Caco-2 (cell line): Measurements from ENCODE around the gene ZNF367. TPM values are rescaled to one million over a fixed set of nuclear protein-coding genes. Genes with fewer than 3 reads are reported as not detected.

Experiments
- BruUV-seq: library from RNA; stranded (reverse); fragments of 400-500 nt; replicated peaks from 2 replicates; lab custom pipeline; 2021; lab: Mats Ljungman, UMichigan
- CTCF ChIA-PET: fragments of 300-600 bp; sonication (Branson Sonifier 250); formaldehyde crosslinking; loops from one replicate; lab custom pipeline; 2022; ENCODE audit warnings: antibody characterized with exemption; lab: Charles Lee
- POLR2A ChIA-PET: fragments of 300-600 bp; sonication (Branson Sonifier 250); formaldehyde crosslinking; loops from one replicate; lab custom pipeline; 2022; ENCODE audit warnings: antibody characterized with exemption; lab: Charles Lee
- DNase-seq, 2 experiments: peaks; one replicate each; pipeline versions ENCODE4 v3.0.0 to v3.0.0-alpha.2; 2020 to 2022
- H3K27me3 ChIP-seq: replicated peaks from 2 replicates; pipeline ENCODE4 v1.6.0; 2011; ENCODE audit warnings: low read length; ENCODE audit not compliant: control insufficient read depth, insufficient read depth
- H3K36me3 ChIP-seq: 2 replicates; pipeline ENCODE4 v1.5.1; 2011; ENCODE audit warnings: low read length; ENCODE audit not compliant: control insufficient read depth, insufficient read depth
- H3K4me1 ChIP-seq: fragments of 250-450 bp; sonication (Bioruptor Pico); 2 replicates; pipeline ENCODE4 v1.5.1; 2020; ENCODE audit warnings: mild to moderate bottlenecking
- H3K4me3 ChIP-seq: 2 replicates; pipeline ENCODE4 v1.5.1; 2011; ENCODE audit warnings: low read depth, mild to moderate bottlenecking, control low read depth, low read length
- H3K9me3 ChIP-seq: fragments of 250-450 bp; sonication (Bioruptor Pico); 2 replicates; pipeline ENCODE4 v1.5.1; 2020; ENCODE audit warnings: mild to moderate bottlenecking, moderate library complexity
- H3K27ac Mint-ChIP-seq: one replicate; pipeline ENCODE4 v1.8.0; 2022; ENCODE audit warnings: mixed read lengths; ENCODE audit not compliant: unreplicated experiment
- H3K27me3 Mint-ChIP-seq: one replicate; pipeline ENCODE4 v1.8.0; 2022; ENCODE audit warnings: mixed read lengths; ENCODE audit not compliant: insufficient read depth, unreplicated experiment
- H3K36me3 Mint-ChIP-seq: one replicate; pipeline ENCODE4 v1.8.0; 2022; ENCODE audit warnings: mild to moderate bottlenecking, mixed read lengths; ENCODE audit not compliant: insufficient read depth, unreplicated experiment
- H3K4me1 Mint-ChIP-seq: one replicate; pipeline ENCODE4 v1.8.0; 2022; ENCODE audit warnings: low read depth, mixed read lengths; ENCODE audit not compliant: unreplicated experiment
- H3K4me3 Mint-ChIP-seq: one replicate; pipeline ENCODE4 v1.8.0; 2022; ENCODE audit warnings: mild to moderate bottlenecking, moderate library complexity, mixed read lengths; ENCODE audit not compliant: unreplicated experiment
- H3K9me3 Mint-ChIP-seq: one replicate; pipeline ENCODE4 v1.8.0; 2022; ENCODE audit warnings: mixed read lengths; ENCODE audit not compliant: unreplicated experiment
- intact Hi-C: fragments of 100-400 bp; cut with micrococcal nuclease; formaldehyde crosslinking; loops from one replicate; pipeline ENCODE4 v1.10.0; 2022; ENCODE audit not compliant: unreplicated experiment
- total RNA-seq: library from RNA; stranded (reverse); gene quantifications from 2 replicates; pipeline ENCODE4 v1.2.3, GENCODE V29; 2022
- TF ChIP-seq, protein P1 (sequence below), 2 experiments: fragments of 200-600 bp in 1 of 2; IDR thresholded peaks; 1 replicate in 1 of 2; 2 replicates in 1 of 2; pipeline versions ENCODE4 v1.5.1 to v1.8.0; 2011 to 2022; ENCODE audit warnings: antibody characterized with exemption in 1 of 2, control low read depth in 1 of 2, inconsistent platforms in 1 of 2, low read depth in 1 of 2, low read length in 1 of 2, mild to moderate bottlenecking in 1 of 2, moderate library complexity in 1 of 2; ENCODE audit not compliant: insufficient read depth in 1 of 2, severe bottlenecking in 1 of 2, unreplicated experiment in 1 of 2

The ZNF367 gene
- total RNA-seq, 1 experiment from 2014 or later: 10.0 TPM

- Histone ChIP-seq H3K27me3 (no peaks in the 10 kb centered on the region), H3K9me3 (no peaks in the 10 kb centered on the region), H3K36me3 (no peaks in the 10 kb centered on the region; the same call in 1 of the 2 replicates), H3K4me3 (no peak overlapping the region), H3K4me1 (peaks cover 10% of the 10 kb centered on the region; the same call in 1 of the 2 replicates)
- POLR2A ChIA-PET: no interaction called here
- no TSS peak for BruUV-seq
- Mint-ChIP-seq H3K36me3 (peaks cover 66% of the 10 kb centered on the region), H3K27me3 (no peaks in the 10 kb centered on the region), H3K4me1 (peaks cover 7% of the 10 kb centered on the region), H3K9me3 (no peaks in the 10 kb centered on the region), H3K27ac (no peak overlapping the region), H3K4me3 (no peak overlapping the region)
- no peak for DNase-seq
- CTCF ChIA-PET: no interaction called here
- TF ChIP-seq, protein P1, sequence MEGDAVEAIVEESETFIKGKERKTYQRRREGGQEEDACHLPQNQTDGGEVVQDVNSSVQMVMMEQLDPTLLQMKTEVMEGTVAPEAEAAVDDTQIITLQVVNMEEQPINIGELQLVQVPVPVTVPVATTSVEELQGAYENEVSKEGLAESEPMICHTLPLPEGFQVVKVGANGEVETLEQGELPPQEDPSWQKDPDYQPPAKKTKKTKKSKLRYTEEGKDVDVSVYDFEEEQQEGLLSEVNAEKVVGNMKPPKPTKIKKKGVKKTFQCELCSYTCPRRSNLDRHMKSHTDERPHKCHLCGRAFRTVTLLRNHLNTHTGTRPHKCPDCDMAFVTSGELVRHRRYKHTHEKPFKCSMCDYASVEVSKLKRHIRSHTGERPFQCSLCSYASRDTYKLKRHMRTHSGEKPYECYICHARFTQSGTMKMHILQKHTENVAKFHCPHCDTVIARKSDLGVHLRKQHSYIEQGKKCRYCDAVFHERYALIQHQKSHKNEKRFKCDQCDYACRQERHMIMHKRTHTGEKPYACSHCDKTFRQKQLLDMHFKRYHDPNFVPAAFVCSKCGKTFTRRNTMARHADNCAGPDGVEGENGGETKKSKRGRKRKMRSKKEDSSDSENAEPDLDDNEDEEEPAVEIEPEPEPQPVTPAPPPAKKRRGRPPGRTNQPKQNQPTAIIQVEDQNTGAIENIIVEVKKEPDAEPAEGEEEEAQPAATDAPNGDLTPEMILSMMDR (IDR thresholded peaks at IDR 0.05; ENCODE audit: insufficient read depth in 1 of 2, low read depth in 1 of 2, low read length in 1 of 2, severe bottlenecking in 1 of 2, unreplicated experiment in 1 of 2): no peak
- intact Hi-C loops: no loop called here
Observed at GRCh38 chr9:96413302-96414221, 4.6 kb downstream of the ZNF367 start.

DNA sequence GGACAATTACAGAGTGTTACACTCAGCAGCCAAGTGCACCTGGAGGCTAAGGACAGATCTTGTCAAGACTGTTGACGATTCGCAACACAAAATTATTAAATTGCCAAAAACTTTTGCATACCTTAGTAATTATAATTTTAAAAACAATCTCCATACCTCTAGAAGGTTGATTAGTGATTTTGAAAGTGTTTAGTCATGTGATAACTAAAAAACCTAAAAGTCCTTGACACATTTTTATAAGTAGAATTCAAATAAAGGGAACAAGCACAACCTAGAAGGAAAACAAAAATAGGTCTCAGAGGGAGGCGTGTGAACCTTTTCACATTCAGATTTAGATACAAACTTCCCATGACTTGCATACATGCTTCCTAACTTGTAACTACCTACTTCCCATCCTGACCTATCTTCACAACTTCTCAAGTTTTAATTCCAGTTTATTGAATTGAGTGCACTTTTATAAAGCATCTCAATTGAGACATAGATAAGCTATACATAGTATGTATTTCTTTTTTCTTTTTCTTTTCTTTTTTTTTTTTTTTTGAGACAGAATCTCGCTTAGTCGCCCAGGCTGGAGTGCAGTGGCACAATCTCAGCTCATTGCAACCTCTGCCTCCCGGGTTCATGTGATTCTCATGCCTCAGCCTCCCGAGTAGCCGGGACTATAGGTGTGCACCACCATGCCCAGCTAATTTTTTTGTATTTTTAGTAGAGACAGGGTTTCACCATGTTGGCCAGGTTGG lies 5.8 kb downstream of the ZNF367 start:
- ChIA-PET POLR2A (interaction anchor here (0.6 kb wide), 1 partner anchor 213 kb away, joined by 3 read pairs; no protein-coding TSS in a partner anchor), CTCF (no interaction called here)
- H3K27ac Mint-ChIP-seq: no peak overlapping the region
- no peak for DNase-seq
- H3K4me1 Mint-ChIP-seq: peaks cover 10% of the 10 kb centered on the region
- TF ChIP-seq, protein P1 (IDR thresholded peaks at IDR 0.05; ENCODE audit: insufficient read depth in 1 of 2, low read depth in 1 of 2, low read length in 1 of 2, severe bottlenecking in 1 of 2, unreplicated experiment in 1 of 2): no peak
- Histone ChIP-seq H3K27me3 (no peaks in the 10 kb centered on the region), H3K36me3 (no peaks in the 10 kb centered on the region; the same call in 1 of the 2 replicates), H3K4me3 (no peak overlapping the region), H3K4me1 (peaks cover 13% of the 10 kb centered on the region; the same call in 1 of the 2 replicates), H3K9me3 (no peaks in the 10 kb centered on the region)
- intact Hi-C loops: no loop called here
- no peak overlapping the region for H3K4me3 Mint-ChIP-seq
- no peaks in the 10 kb centered on the region for H3K27me3 Mint-ChIP-seq
- H3K36me3 Mint-ChIP-seq: peaks cover 60% of the 10 kb centered on the region
- no TSS peak for BruUV-seq
- no peaks in the 10 kb centered on the region for H3K9me3 Mint-ChIP-seq

DNA sequence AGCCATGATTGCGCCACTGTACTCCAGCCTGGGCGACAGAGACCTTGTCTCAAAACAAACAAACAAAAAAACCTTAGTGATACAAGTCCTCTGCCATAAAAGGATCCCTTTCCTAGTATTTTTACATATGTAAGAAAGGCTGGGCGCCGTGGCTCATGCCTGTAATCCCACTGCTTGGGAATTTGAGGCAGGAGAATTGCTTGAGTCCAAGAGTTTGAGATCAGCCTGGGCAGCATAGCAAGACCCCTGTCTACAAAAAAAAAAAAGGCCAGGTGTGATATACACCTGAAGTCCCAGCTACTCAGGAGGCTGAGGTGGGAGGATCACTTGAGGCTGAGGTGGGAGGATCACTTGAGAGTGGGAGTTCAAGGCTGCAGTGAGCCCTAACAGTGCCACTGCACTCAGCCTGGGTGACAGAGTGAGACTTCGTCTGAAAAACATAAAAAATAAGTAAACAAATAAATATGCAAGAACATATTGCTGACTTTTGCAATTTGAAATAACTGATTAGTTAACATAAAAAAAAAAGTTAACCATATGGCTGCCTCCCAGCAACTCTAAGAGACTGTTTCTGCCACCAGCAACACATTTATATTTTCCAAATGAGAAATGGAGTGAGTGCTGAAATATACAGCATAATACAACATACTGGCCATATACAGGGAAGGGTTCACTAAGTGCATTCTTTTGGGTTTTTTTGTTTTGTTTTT lies 6.9 kb downstream of the ZNF367 start:
- Histone ChIP-seq H3K27me3 (no peaks in the 10 kb centered on the region), H3K9me3 (no peaks in the 10 kb centered on the region), H3K4me1 (peaks cover 13% of the 10 kb centered on the region; the same call in 1 of the 2 replicates), H3K4me3 (no peak overlapping the region), H3K36me3 (no peaks in the 10 kb centered on the region; the same call in 1 of the 2 replicates)
- Mint-ChIP-seq H3K36me3 (peaks cover 58% of the 10 kb centered on the region), H3K27ac (no peak overlapping the region), H3K4me1 (peaks cover 12% of the 10 kb centered on the region), H3K4me3 (no peak overlapping the region), H3K9me3 (no peaks in the 10 kb centered on the region), H3K27me3 (no peaks in the 10 kb centered on the region)
- CTCF ChIA-PET: no interaction called here
- no peak for DNase-seq
- TF ChIP-seq, protein P1 (IDR thresholded peaks at IDR 0.05; ENCODE audit: insufficient read depth in 1 of 2, low read depth in 1 of 2, low read length in 1 of 2, severe bottlenecking in 1 of 2, unreplicated experiment in 1 of 2): no peak
- POLR2A ChIA-PET: no interaction called here
- intact Hi-C loops: no loop called here
- no TSS peak for BruUV-seq
